Chondrocyte (in vitro differentiated cells): ENCODE results near the gene PDZK1. TPM values are rescaled to one million over a fixed set of nuclear protein-coding genes. Genes with fewer than 3 reads are reported as not detected.
"Not testable (repeated sequence)": the region's sequence is repeated elsewhere in the genome, so short reads cannot be mapped to it uniquely, and the experiment has no call there.

ENCODE experiments used
- DNase-seq: peaks from one replicate; pipeline ENCODE4 v3.0.0; 2021; ENCODE audit warnings: mixed read lengths, low spot score
- H3K27ac Mint-ChIP-seq: one replicate; pipeline ENCODE4 v1.8.0; 2021; ENCODE audit warnings: mild to moderate bottlenecking, moderate library complexity, mixed read lengths; ENCODE audit not compliant: unreplicated experiment
- H3K27me3 Mint-ChIP-seq: 2 replicates; pipeline ENCODE4 v1.8.0; 2021; ENCODE audit warnings: low read depth, mixed read lengths
- H3K36me3 Mint-ChIP-seq: 2 replicates; pipeline ENCODE4 v1.8.0; 2021; ENCODE audit warnings: low read depth, mixed read lengths
- H3K4me1 Mint-ChIP-seq: 2 replicates; pipeline ENCODE4 v1.8.0; 2021; ENCODE audit warnings: low read depth, mild to moderate bottlenecking, mixed read lengths
- H3K4me3 Mint-ChIP-seq: one replicate; pipeline ENCODE4 v1.8.0; 2021; ENCODE audit warnings: mild to moderate bottlenecking, moderate library complexity, mixed read lengths; ENCODE audit not compliant: unreplicated experiment
- H3K9me3 Mint-ChIP-seq: 2 replicates; pipeline ENCODE4 v1.8.0; 2021; ENCODE audit warnings: low read depth, mixed read lengths
- total RNA-seq: library from RNA; stranded (reverse); gene quantifications from 3 replicates; pipeline ENCODE4 v1.2.1, GENCODE V29; 2021

PDZK1 gene
- total RNA-seq, 1 donor from 2014 or later, result 0.50 TPM

DNA sequence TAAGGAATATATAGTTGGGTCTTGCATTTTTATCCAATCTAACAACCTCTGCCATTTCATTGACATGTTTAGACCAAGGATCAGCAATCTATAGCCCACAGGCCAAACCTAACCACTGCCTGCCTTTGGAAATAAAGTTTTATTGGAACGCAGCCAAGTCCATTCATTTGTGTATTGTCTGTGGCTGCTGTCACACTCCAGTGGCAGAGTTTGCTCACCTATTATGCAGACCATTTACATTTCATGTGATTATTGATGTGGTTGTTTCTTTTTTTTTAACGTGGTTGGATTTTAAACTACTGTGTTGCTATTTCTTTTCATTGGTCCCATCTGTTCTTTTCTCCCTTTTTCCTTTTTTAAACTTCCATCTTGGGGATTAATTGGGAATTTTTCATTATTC is 44.7 kb downstream of the PDZK1 start:
- not testable (repeated sequence) for H3K27me3 Mint-ChIP-seq, H3K9me3 Mint-ChIP-seq, H3K4me1 Mint-ChIP-seq, H3K4me3 Mint-ChIP-seq, H3K36me3 Mint-ChIP-seq, H3K27ac Mint-ChIP-seq, DNase-seq

DNA sequence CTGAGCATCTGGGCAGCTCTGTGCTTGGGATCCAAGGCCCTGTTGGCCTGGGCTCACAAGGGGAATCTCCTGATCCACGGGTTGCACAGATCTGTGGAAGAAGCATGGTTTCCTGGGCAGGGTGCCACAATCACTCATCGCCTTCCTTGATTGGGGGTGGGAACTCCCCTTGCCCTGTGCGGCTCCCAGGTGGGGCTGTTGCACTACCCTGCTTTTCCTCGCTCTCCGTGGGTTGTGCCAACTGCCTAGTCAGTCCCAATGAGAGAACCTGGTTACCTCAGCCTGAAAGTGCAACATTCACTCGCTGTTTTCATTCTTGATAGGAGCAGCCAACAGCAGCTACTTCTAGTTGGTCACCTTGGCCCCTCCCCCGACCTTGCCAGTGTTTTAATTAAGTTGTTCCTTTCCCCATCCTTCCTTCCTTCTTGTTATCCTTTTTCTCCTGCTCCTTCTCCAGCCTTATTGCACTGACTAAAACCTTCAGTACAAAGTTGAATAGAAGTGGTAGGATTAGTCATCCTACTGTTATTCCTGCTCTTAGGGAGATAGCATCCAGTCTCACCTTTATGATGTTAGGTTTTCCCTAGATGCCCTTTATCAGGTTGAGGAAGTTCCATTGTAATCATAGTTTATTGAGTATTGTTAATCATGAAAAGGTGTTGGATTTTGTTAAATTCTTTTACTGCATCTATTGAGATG is 50.8 kb downstream of the PDZK1 start:
- not testable (repeated sequence) for H3K27ac Mint-ChIP-seq, DNase-seq, H3K36me3 Mint-ChIP-seq, H3K4me1 Mint-ChIP-seq, H3K4me3 Mint-ChIP-seq, H3K9me3 Mint-ChIP-seq, H3K27me3 Mint-ChIP-seq

DNA sequence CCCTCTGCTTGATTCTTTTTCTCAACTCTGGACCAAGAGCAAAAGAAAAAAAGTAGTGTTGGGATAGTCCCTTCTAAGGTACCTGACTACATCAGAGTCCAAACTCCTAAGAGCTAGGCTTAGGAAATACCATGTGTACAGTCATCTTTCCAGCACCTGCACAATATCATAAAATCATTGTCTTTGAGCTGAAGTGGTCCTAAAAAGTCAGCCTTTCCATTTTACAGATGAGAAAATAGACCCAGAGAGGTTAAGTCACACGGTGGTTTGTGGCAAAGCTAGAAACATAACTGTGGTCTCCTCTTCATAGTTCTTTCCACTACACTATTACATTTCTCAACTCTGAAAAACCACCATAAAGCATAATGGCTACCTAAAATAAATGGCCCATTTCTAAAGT is 63.2 kb downstream of the PDZK1 start:
- not testable (repeated sequence) for H3K4me1 Mint-ChIP-seq, DNase-seq, H3K36me3 Mint-ChIP-seq, H3K9me3 Mint-ChIP-seq, H3K27me3 Mint-ChIP-seq, H3K4me3 Mint-ChIP-seq, H3K27ac Mint-ChIP-seq

DNA sequence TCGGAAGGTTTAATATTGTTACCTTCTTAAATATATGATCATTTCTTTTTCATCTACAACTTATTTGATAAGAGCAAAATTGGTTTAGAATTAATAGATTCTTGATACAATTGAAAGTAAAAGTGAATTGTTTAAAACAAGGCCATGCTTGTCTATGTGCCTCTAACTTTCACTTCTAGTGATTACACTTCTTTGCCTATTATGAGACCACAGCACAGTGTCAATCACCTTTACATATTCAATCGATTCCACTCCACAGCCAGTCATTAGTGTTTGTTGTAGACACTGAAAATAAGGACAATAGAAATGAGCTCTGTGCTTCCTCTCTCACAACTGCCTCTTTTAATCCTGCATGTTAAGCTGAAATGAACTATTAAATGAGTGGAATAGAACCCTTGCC is 65.3 kb downstream of the PDZK1 start:
- H3K27me3 Mint-ChIP-seq, H3K27ac Mint-ChIP-seq, DNase-seq, H3K36me3 Mint-ChIP-seq, H3K4me3 Mint-ChIP-seq, H3K9me3 Mint-ChIP-seq, H3K4me1 Mint-ChIP-seq: not testable (repeated sequence)

DNA sequence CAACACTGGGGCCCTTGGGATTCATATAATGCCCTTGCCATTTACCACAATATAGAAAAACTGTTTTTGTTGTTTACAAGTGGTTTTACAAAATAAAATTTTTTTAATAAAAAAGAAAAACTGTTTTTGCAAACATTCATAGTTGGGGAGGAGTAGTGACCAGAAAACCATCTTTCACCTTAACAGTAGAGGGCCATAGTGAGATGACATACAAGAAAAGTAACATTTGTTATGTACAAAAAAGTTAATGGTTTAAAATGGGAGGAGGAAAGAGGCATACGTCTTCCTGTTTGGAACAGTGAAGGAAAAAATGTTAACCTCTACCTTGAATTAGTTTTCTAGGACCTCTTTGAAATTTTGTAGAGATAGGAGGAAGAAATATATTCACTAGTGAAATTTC is 70.9 kb downstream of the PDZK1 start:
- H3K9me3 Mint-ChIP-seq, H3K4me3 Mint-ChIP-seq, H3K4me1 Mint-ChIP-seq, DNase-seq, H3K27me3 Mint-ChIP-seq, H3K27ac Mint-ChIP-seq, H3K36me3 Mint-ChIP-seq: not testable (repeated sequence)

DNA sequence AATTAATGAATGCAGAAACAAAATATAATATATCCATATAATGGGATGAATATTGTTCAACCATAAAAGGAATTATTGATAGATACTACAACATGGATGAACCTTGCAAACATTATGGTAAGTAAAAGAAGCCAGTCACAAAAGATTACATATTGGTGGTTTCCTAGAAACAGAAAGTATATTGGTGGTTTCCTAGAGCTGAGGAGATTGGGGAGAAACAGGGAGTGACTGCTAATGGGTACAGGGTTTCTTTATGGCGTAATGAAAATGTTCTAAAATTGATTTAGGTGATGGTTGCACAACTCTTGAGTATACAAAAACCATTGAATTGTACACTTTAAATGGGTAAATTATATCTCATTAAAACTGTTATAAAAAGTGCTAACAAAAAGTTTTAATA is 85.0 kb downstream of the PDZK1 start:
- H3K27me3 Mint-ChIP-seq, H3K9me3 Mint-ChIP-seq, H3K4me1 Mint-ChIP-seq, H3K4me3 Mint-ChIP-seq, DNase-seq, H3K36me3 Mint-ChIP-seq, H3K27ac Mint-ChIP-seq: not testable (repeated sequence)

Other genes with a start within 250 kb of the PDZK1 start
- 12.2 to 17.6 TPM (median 16.8 TPM) in 3 replicates for gene GPR89A, start 99.4 kb downstream of the PDZK1 start, total RNA-seq
- gene CD160, start 12.1 kb upstream of the PDZK1 start, total RNA-seq, result not detected in 3 replicates
- 12.7 to 16.4 TPM (median 13.0 TPM) in 3 replicates for gene RNF115, start 116.7 kb upstream of the PDZK1 start, total RNA-seq
- gene POLR3C, start 116.8 kb upstream of the PDZK1 start, total RNA-seq, result 28.3 to 31.3 TPM (median 30.7 TPM) in 3 replicates
- 3.8 to 7.3 TPM (median 6.5 TPM) in 3 replicates for gene NUDT17, start 138.3 kb upstream of the PDZK1 start, total RNA-seq
- 57.1 to 58.5 TPM (median 57.1 TPM) in 3 replicates for gene PIAS3, start 151.7 kb upstream of the PDZK1 start, total RNA-seq
- gene ANKRD35, start 178.5 kb upstream of the PDZK1 start, total RNA-seq, result not detected in 3 replicates
- gene ITGA10, start 202.7 kb upstream of the PDZK1 start, total RNA-seq, result 23.5 to 39.9 TPM (median 25.7 TPM) in 3 replicates
- gene PEX11B, start 211.3 kb upstream of the PDZK1 start, total RNA-seq, result 28.3 to 29.9 TPM (median 28.5 TPM) in 3 replicates
- gene RBM8A, start 220.1 kb upstream of the PDZK1 start, total RNA-seq, result 86.8 to 121 TPM (median 90.5 TPM) in 3 replicates